HCT116 (cell line): ENCODE data around the gene ATXN2.

Experiments
- ATF3 ChIP-seq: IDR thresholded peaks from 2 replicates; pipeline ENCODE4 v1.6.1; 2012
- CEBPB ChIP-seq: IDR thresholded peaks from 2 replicates; pipeline ENCODE4 v1.6.1; 2012; ENCODE audit warnings: low read depth
- CTCF ChIP-seq, 3 experiments: fragments of 200-600 bp in 1 of 3; sonication (generic) in 1 of 3; IDR thresholded peaks in 2 of 3; conservative IDR thresholded peaks in 1 of 3; 2 replicates each; pipeline ENCODE4 v1.5.1; 2012 to 2017; ENCODE audit warnings: low read depth in 2 of 3, low read length in 2 of 3, antibody characterized with exemption in 1 of 3, borderline replicate concordance in 1 of 3, control low read depth in 1 of 3, mild to moderate bottlenecking in 1 of 3, mixed read lengths in 1 of 3, mixed run types in 1 of 3, moderate library complexity in 1 of 3; ENCODE audit not compliant: insufficient read depth in 1 of 3
- ELF1 ChIP-seq: IDR thresholded peaks from 2 replicates; pipeline ENCODE4 v1.6.1; 2012; ENCODE audit warnings: low read depth, borderline replicate concordance
- EZH2 ChIP-seq: fragments of 200-600 bp; sonication (generic); IDR thresholded peaks from 2 replicates; pipeline ENCODE4 v1.6.1; 2017; ENCODE audit warnings: antibody characterized with exemption, mixed run types
- EZH2phosphoT487 ChIP-seq: fragments of 200-600 bp; IDR thresholded peaks from 2 replicates; pipeline ENCODE4 v1.6.1; 2018; ENCODE audit warnings: antibody characterized with exemption, borderline replicate concordance
- JUND ChIP-seq: IDR thresholded peaks from 2 replicates; pipeline ENCODE4 v1.6.1; 2012
- MAX ChIP-seq: IDR thresholded peaks from 2 replicates; pipeline ENCODE4 v1.6.1; 2012
- POLR2A ChIP-seq: IDR thresholded peaks from 2 replicates; pipeline ENCODE4 v1.7.0; 2011; ENCODE audit warnings: borderline replicate concordance; ENCODE audit not compliant: insufficient read depth, insufficient read length; ENCODE audit errors: extremely low read depth
- POLR2AphosphoS5 ChIP-seq: IDR thresholded peaks from 2 replicates; pipeline ENCODE4 v1.6.1; 2011; ENCODE audit warnings: mild to moderate bottlenecking, low read depth, low read length, moderate library complexity
- REST ChIP-seq: IDR thresholded peaks from 2 replicates; pipeline ENCODE4 v1.6.1; 2012; ENCODE audit warnings: low read depth
- SIN3A ChIP-seq: IDR thresholded peaks from 2 replicates; pipeline ENCODE4 v1.6.1; 2012; ENCODE audit warnings: low read depth
- SP1 ChIP-seq: IDR thresholded peaks from 2 replicates; pipeline ENCODE4 v1.6.1; 2012; ENCODE audit warnings: low read depth
- YY1 ChIP-seq: IDR thresholded peaks from 2 replicates; pipeline ENCODE4 v1.6.1; 2011; ENCODE audit warnings: low read length, low read depth, moderate library complexity, mild to moderate bottlenecking; ENCODE audit not compliant: insufficient replicate concordance; ENCODE audit errors: extremely low read depth

- TF ChIP-seq EZH2phosphoT487 (no peak), EZH2 (no peak), CTCF (IDR thresholded peaks at IDR 0.05 in 2 of 3, conservative IDR thresholded peaks at IDR 0.05 in 1 of 3; ENCODE audit: borderline replicate concordance in 1 of 3, insufficient read depth in 1 of 3, low read depth in 2 of 3, low read length in 2 of 3) (no peak), YY1 (no peak), POLR2A (peak; percentile 38), CEBPB (no peak), JUND (no peak), POLR2AphosphoS5 (no peak), REST (no peak), ELF1 (no peak), MAX (no peak), SP1 (no peak), ATF3 (no peak), SIN3A (peak; percentile 55; the same call in 1 of the 2 replicates)
Observed at GRCh38 chr12:111598637-111599452, at the start of gene ATXN2.
